HL-60 (cell line): ENCODE results near the gene MYH15.

ENCODE experiments used
- GABPA ChIP-seq: IDR thresholded peaks from 2 replicates; pipeline ENCODE4 v1.6.1; 2012; ENCODE audit warnings: low read depth
- POLR2AphosphoS5 ChIP-seq: IDR thresholded peaks from 2 replicates; pipeline ENCODE4 v1.6.1; 2012; ENCODE audit warnings: low read depth
- REST ChIP-seq: IDR thresholded peaks from 2 replicates; pipeline ENCODE4 v1.6.1; 2012; ENCODE audit warnings: low read depth; ENCODE audit not compliant: insufficient replicate concordance
- SPI1 ChIP-seq: IDR thresholded peaks from 2 replicates; pipeline ENCODE4 v1.6.1; 2012; ENCODE audit warnings: low read depth, mild to moderate bottlenecking, borderline replicate concordance
- TF ChIP-seq, protein P1 (sequence below): IDR thresholded peaks from one replicate; pipeline ENCODE4 v1.5.1; 2011; ENCODE audit warnings: low read length, control low read depth, inconsistent platforms; ENCODE audit not compliant: insufficient read depth

DNA sequence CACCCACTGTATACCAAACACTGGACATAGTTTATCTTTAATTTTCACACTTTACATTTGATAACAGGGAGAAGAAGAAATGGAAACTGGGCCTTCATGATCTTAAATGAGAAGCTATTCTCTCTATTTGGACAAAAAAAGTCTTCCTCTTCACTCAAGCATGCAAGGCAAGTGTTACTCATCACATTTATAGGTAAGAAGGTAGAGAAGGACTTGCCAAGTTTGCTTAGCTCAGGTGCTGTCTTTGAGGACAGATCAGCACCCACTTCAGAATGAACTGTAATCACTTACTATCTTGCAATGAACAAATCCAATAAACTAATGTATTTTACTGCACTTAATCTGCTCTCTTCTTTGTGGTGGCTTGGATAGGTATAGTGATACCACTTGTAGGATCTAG, 1.1 kb upstream of the MYH15 start:
- TF ChIP-seq, protein P1, sequence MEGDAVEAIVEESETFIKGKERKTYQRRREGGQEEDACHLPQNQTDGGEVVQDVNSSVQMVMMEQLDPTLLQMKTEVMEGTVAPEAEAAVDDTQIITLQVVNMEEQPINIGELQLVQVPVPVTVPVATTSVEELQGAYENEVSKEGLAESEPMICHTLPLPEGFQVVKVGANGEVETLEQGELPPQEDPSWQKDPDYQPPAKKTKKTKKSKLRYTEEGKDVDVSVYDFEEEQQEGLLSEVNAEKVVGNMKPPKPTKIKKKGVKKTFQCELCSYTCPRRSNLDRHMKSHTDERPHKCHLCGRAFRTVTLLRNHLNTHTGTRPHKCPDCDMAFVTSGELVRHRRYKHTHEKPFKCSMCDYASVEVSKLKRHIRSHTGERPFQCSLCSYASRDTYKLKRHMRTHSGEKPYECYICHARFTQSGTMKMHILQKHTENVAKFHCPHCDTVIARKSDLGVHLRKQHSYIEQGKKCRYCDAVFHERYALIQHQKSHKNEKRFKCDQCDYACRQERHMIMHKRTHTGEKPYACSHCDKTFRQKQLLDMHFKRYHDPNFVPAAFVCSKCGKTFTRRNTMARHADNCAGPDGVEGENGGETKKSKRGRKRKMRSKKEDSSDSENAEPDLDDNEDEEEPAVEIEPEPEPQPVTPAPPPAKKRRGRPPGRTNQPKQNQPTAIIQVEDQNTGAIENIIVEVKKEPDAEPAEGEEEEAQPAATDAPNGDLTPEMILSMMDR: no peak
- TF ChIP-seq POLR2AphosphoS5: no peak
- no peak for TF ChIP-seq REST
- TF ChIP-seq GABPA: no peak
- no peak for TF ChIP-seq SPI1
